AG08396 (cell line): ENCODE results near the gene BIK.
"Not testable (repeated sequence)": the region's sequence is repeated elsewhere in the genome, so short reads cannot be mapped to it uniquely, and the experiment has no call there.

Experiments
- DNase-seq: peaks from one replicate; pipeline ENCODE4 v3.0.0; 2012; ENCODE audit warnings: low spot score, mixed read lengths

The BIK gene

GRCh38 chr22:43136255-43136654, 25.7 kb downstream of the BIK start:
- peak; percentile 79 for DNase-seq

- DNase-seq: no peak
These were observed 26.3 kb downstream of the BIK start for GRCh38 chr22:43136801-43137200.

- peak; percentile 94 for DNase-seq
These were observed 32.5 kb downstream of the BIK start, which contains the start of gene MCAT for GRCh38 chr22:43142880-43143562. MCAT (minus strand) TSS chr22:43143398; CDS start chr22:43143348, 50 bp downstream.

GRCh38 chr22:43144949-43145348, 34.4 kb downstream of the BIK start:
- no peak for DNase-seq

GRCh38 chr22:43145371-43145770, 34.8 kb downstream of the BIK start:
- DNase-seq: not testable (repeated sequence)

GRCh38 chr22:43146332-43146731, 35.8 kb downstream of the BIK start:
- DNase-seq: not testable (repeated sequence)

- DNase-seq: no peak
These were observed 37.3 kb downstream of the BIK start for GRCh38 chr22:43147821-43148220.

- DNase-seq: no peak
These were observed 38.0 kb downstream of the BIK start for GRCh38 chr22:43148581-43148980.

- DNase-seq: no peak
These were observed 40.2 kb downstream of the BIK start for GRCh38 chr22:43150731-43151206.

GRCh38 chr22:43151251-43152002, 40.9 kb downstream of the BIK start, which contains the start of gene TSPO:
TSPO (plus strand) TSS chr22:43151559; CDS start chr22:43159239, 7,680 bp downstream.
- DNase-seq: peak; percentile 95

GRCh38 chr22:43152003-43152356, 41.4 kb downstream of the BIK start:
- DNase-seq: no peak

GRCh38 chr22:43152357-43153071, 42.0 kb downstream of the BIK start:
- DNase-seq: peak; percentile 75

GRCh38 chr22:43153899-43154298, 43.3 kb downstream of the BIK start:
- no peak for DNase-seq

GRCh38 chr22:43154887-43155536, 44.5 kb downstream of the BIK start:
- DNase-seq: no peak

GRCh38 chr22:43155789-43156188, 45.2 kb downstream of the BIK start:
- DNase-seq: no peak

GRCh38 chr22:43156413-43156812, 45.9 kb downstream of the BIK start:
- no peak for DNase-seq

GRCh38 chr22:43157874-43158546, 47.5 kb downstream of the BIK start:
- no peak for DNase-seq

- DNase-seq: no peak
These were observed 48.4 kb downstream of the BIK start for GRCh38 chr22:43158778-43159483.

GRCh38 chr22:43159484-43160178, 49.1 kb downstream of the BIK start:
- DNase-seq: peak; percentile 41

- no peak for DNase-seq
These were observed 50.1 kb downstream of the BIK start for GRCh38 chr22:43160497-43161126.
